Measurements from ENCODE around the gene KDM4B. TPM values are rescaled to one million over a fixed set of nuclear protein-coding genes. Genes with fewer than 3 reads are reported as not detected.
A peak's percentile ranks its signal among the peaks of the same experiment; 100 is the strongest.

Gene KDM4B
- total RNA-seq, 1 experiment from 2014 or later: 12.0 TPM

- DNase-seq: no peak
- H3K27me3 ChIP-seq (ENCODE audit: control insufficient read depth, insufficient read depth, low read length): no peaks in the 10 kb centered on the region
- H3K36me3 ChIP-seq (replicated peaks; ENCODE audit: control insufficient read depth, insufficient read depth, low read length): no peaks in the 10 kb centered on the region; the same call in none of the 2 replicates
These were observed 116.7 kb downstream of the KDM4B start for GRCh38 chr19:5085566-5085965.

DNA sequence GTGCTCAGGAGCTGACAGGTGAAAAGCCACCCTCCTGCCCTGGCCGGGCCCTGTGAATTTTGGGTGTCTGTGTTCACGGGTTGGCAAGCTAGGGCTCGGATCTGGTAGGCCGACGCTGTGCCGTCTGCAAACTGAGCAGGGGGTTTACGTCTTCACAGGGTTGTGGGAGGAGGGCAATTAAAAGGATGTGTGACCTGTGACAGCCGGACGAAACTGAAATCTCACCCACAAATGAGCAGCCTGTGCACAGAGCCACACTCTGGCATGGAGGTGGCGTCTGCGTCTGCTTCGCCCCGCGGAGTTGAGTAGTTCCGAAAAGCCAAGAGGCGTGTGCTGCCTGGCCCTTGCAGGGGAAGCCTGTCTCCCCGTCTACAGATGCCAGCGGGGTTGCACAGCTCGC lies 117.3 kb downstream of the KDM4B start:
- Histone ChIP-seq H3K27me3 (ENCODE audit: control insufficient read depth, insufficient read depth, low read length) (no peaks in the 10 kb centered on the region), H3K36me3 (replicated peaks; ENCODE audit: control insufficient read depth, insufficient read depth, low read length) (no peaks in the 10 kb centered on the region; the same call in none of the 2 replicates), H3K4me3 (ENCODE audit: insufficient read depth, low read depth, low read length) (no peak overlapping the region)
- DNase-seq: no peak

More at GRCh38 chr19:5085566-5085965, 116.7 kb downstream of the KDM4B start:
- H3K4me3 ChIP-seq (ENCODE audit: insufficient read depth, low read depth, low read length): no peak overlapping the region

- DNase-seq: peak; percentile 95
- Histone ChIP-seq H3K27me3 (ENCODE audit: control insufficient read depth, insufficient read depth, low read length) (no peaks in the 10 kb centered on the region), H3K36me3 (replicated peaks; ENCODE audit: control insufficient read depth, insufficient read depth, low read length) (no peaks in the 10 kb centered on the region; the same call in none of the 2 replicates), H3K4me3 (ENCODE audit: insufficient read depth, low read depth, low read length) (no peak overlapping the region)
These were observed 118.0 kb downstream of the KDM4B start for GRCh38 chr19:5086725-5087439.

GRCh38 chr19:5089283-5089682 lies 120.4 kb downstream of the KDM4B start:
- Histone ChIP-seq H3K36me3 (replicated peaks; ENCODE audit: control insufficient read depth, insufficient read depth, low read length) (no peaks in the 10 kb centered on the region; the same call in 1 of the 2 replicates), H3K27me3 (ENCODE audit: control insufficient read depth, insufficient read depth, low read length) (no peaks in the 10 kb centered on the region)
- DNase-seq: no peak

GRCh38 chr19:5090465-5091017 lies 121.6 kb downstream of the KDM4B start:
- H3K36me3 ChIP-seq (replicated peaks; ENCODE audit: control insufficient read depth, insufficient read depth, low read length): no peaks in the 10 kb centered on the region; the same call in 1 of the 2 replicates
- H3K27me3 ChIP-seq (ENCODE audit: control insufficient read depth, insufficient read depth, low read length): no peaks in the 10 kb centered on the region
- H3K4me3 ChIP-seq (ENCODE audit: insufficient read depth, low read depth, low read length): no peak overlapping the region
- DNase-seq: no peak

More at GRCh38 chr19:5089283-5089682, 120.4 kb downstream of the KDM4B start:
- no peak overlapping the region for H3K4me3 ChIP-seq (ENCODE audit: insufficient read depth, low read depth, low read length)

DNA sequence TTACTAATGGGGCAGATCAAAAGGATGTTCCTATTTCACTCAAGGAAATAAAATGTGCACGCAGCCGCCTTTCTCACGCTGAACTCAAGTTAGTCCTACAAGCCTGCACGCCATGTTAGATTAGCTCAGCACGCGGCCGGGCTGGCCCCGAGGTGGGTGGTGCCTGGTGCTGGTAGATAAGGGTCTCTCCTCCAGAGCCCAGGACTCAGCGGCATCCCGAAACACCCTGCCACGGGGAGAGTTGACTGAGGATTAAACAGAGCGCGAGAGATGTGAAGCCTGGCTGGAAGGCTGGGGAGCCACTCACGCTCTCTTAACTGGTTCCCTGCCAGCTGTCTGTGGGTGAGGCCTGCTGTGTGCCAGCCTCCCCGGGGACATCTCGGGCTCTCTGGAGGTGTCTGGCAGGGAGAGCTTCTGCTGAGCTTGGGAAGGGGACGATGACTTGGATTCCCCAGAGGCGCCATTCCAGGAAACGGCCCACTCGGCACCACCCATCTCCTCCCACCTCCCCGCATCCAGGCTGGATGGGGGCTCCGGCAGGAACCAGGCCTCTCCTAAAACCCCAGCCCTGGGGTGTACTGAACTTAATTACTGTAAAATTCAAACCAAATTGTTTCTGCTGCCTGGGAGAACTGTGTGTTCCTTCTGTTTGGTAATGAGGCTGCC lies 122.2 kb downstream of the KDM4B start:
- Histone ChIP-seq H3K36me3 (replicated peaks; ENCODE audit: control insufficient read depth, insufficient read depth, low read length) (no peaks in the 10 kb centered on the region; the same call in 1 of the 2 replicates), H3K27me3 (ENCODE audit: control insufficient read depth, insufficient read depth, low read length) (no peaks in the 10 kb centered on the region), H3K4me3 (ENCODE audit: insufficient read depth, low read depth, low read length) (no peak overlapping the region)
- DNase-seq: no peak

- Histone ChIP-seq H3K27me3 (ENCODE audit: control insufficient read depth, insufficient read depth, low read length) (no peaks in the 10 kb centered on the region), H3K4me3 (ENCODE audit: insufficient read depth, low read depth, low read length) (no peak overlapping the region), H3K36me3 (replicated peaks; ENCODE audit: control insufficient read depth, insufficient read depth, low read length) (no peaks in the 10 kb centered on the region; the same call in 1 of the 2 replicates)
- no peak for DNase-seq
These were observed 123.0 kb downstream of the KDM4B start for GRCh38 chr19:5091684-5092480.

DNA sequence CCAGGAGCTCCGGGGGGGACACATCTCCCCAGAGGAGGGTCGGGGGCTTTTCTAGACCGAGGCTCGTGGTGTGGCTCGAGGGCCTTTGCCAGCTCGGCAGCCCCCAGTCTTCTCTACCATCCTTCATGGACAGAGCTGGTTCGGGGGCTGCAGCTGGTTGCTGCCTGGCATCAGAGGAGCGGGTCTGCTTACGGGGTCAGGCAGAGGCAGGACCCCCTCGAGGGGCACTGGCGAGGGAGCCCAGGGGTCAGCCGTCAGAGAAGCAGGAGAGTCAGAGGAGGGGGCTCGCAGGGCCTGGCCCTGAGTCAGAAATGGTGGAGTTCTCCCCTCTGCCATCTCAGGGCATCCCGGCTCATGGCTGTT lies 123.5 kb downstream of the KDM4B start:
- Histone ChIP-seq H3K4me3 (ENCODE audit: insufficient read depth, low read depth, low read length) (no peak overlapping the region), H3K36me3 (replicated peaks; ENCODE audit: control insufficient read depth, insufficient read depth, low read length) (no peaks in the 10 kb centered on the region; the same call in 1 of the 2 replicates), H3K27me3 (ENCODE audit: control insufficient read depth, insufficient read depth, low read length) (no peaks in the 10 kb centered on the region)
- DNase-seq: no peak

DNA sequence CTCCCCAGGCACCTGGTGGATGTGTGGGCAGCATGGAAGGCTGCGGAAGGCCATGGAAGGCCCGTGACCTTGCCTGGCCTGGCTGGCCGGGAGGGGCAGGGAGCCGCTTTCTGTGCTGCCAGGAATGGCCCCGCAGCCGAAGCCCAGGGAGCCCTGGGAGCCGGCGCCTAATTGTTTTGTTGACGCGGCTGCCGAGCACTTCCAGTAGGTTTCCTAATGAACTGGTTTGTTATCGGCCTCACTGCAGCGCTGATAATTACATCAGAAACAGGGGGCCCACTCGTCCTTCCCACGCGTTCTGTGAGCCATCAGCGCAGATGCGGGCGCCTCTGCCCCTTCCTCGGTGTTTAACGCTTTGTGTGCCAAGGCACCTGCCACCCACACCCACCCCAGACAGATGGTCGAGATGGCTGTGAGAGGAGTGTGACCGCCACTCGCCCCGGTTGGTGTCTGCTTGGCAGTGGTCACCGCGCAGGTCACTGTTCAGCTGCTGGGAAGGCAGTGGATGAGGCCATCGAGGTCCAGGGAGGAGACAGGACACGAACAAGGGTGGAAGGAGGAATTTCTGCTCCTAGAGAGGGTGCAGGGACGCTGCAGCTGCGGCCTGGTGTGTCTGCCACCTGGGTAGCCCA lies 124.5 kb downstream of the KDM4B start:
- DNase-seq: peak; percentile 70
- Histone ChIP-seq H3K36me3 (replicated peaks; ENCODE audit: control insufficient read depth, insufficient read depth, low read length) (no peaks in the 10 kb centered on the region; the same call in 1 of the 2 replicates), H3K27me3 (ENCODE audit: control insufficient read depth, insufficient read depth, low read length) (no peaks in the 10 kb centered on the region), H3K4me3 (ENCODE audit: insufficient read depth, low read depth, low read length) (no peak overlapping the region)

- H3K4me3 ChIP-seq (ENCODE audit: insufficient read depth, low read depth, low read length): no peak overlapping the region
- DNase-seq: no peak
These were observed 125.2 kb downstream of the KDM4B start for GRCh38 chr19:5093948-5094718.

DNA sequence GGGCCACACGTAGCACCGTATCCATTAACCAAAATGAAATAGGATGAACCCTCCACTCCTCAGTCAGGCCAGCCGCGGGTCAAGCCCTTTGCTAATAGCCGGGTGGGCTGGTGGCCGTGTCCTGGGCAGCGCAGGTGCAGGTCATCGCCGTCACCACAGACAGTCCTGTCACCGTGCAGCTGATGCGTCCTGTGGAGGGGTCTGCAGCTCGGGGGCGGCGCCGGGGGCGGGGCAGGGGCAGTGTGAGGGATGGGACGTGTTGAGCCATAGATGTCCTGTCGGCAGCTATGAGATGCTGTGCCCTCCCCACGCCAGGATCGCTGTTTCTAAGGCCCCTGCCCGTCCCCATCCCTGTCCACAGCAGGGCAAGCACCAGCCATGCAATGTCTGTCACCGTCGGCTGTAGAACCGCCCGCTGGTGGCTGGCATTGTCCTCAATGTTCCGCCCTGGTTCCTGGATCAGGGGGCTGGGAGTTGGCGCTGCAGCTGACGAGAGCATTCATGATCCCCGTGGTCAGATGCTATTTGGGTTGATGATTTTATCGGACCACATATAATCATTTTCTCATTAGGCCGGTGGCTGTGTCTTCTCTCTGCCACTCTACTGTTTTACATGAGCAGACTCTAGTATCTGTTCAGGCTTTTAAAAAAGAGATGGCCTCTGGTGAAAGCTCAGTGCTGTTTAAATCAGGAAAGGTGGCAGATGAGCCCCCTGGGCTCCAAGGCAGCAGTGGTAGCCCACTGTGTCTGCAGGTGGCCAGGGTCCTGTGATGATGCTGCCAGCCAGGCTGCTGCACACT lies 126.1 kb downstream of the KDM4B start:
- no peak for DNase-seq

More at GRCh38 chr19:5093948-5094718, 125.2 kb downstream of the KDM4B start:
- H3K27me3 ChIP-seq (ENCODE audit: control insufficient read depth, insufficient read depth, low read length): no peaks in the 10 kb centered on the region
- H3K36me3 ChIP-seq (replicated peaks; ENCODE audit: control insufficient read depth, insufficient read depth, low read length): no peaks in the 10 kb centered on the region; the same call in 1 of the 2 replicates

DNA sequence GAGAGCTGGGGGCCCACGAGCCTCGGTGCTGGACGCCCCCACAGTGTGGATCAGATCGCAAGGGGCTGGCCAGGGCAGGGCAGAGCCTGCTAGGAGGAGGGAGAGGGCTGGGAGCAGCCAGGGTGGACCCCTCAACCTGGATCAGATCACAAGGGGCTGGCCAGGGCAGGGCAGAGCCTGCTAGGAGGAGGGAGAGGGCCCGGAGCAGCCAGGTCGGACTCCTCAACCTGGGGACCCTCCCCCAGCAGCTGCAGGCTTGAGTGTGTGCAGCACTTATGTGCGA lies 126.6 kb downstream of the KDM4B start:
- no peak overlapping the region for H3K4me3 ChIP-seq (ENCODE audit: insufficient read depth, low read depth, low read length)
- no peaks in the 10 kb centered on the region; the same call in 1 of the 2 replicates for H3K36me3 ChIP-seq (replicated peaks; ENCODE audit: control insufficient read depth, insufficient read depth, low read length)

More for the DNA sequence above, 126.1 kb downstream of the KDM4B start:
- no peaks in the 10 kb centered on the region for H3K27me3 ChIP-seq (ENCODE audit: control insufficient read depth, insufficient read depth, low read length)
- no peaks in the 10 kb centered on the region; the same call in 1 of the 2 replicates for H3K36me3 ChIP-seq (replicated peaks; ENCODE audit: control insufficient read depth, insufficient read depth, low read length)
- no peak overlapping the region for H3K4me3 ChIP-seq (ENCODE audit: insufficient read depth, low read depth, low read length)

DNA sequence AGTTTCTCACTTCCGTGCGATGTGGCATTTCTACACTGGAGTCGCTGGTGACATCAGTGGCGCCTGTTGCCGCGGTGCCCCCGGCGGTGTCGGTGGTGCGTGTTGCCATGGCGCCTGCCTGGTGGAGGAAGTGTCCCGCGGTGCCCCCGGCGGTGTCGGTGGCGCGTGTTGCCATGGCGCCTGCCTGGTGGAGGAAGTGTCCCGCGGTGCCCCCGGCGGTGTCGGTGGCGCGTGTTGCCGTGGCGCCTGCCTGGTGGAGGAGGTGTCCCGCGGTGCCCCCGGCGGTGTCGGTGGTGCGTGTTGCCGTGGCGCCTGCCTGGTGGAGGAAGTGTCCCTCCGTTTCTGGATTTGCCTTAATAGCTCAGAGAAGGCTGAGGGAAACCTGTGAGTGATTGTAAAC lies 127.6 kb downstream of the KDM4B start:
- no peak for DNase-seq
- H3K4me3 ChIP-seq (ENCODE audit: insufficient read depth, low read depth, low read length): no peak overlapping the region
- H3K36me3 ChIP-seq (replicated peaks; ENCODE audit: control insufficient read depth, insufficient read depth, low read length): no peaks in the 10 kb centered on the region; the same call in 1 of the 2 replicates
- H3K27me3 ChIP-seq (ENCODE audit: control insufficient read depth, insufficient read depth, low read length): no peaks in the 10 kb centered on the region

More for the DNA sequence above, 126.6 kb downstream of the KDM4B start:
- no peaks in the 10 kb centered on the region for H3K27me3 ChIP-seq (ENCODE audit: control insufficient read depth, insufficient read depth, low read length)
- DNase-seq: no peak
